Stimulated activated CD8-positive, alpha-beta memory T cell treated with anti-CD3 and anti-CD28 coated beads, Interleukin-7, amount 100 ng/mL, for 24 hours (primary cell): ENCODE results near the gene EEFSEC.

ENCODE experiments used
- DNase-seq: peaks from one replicate; pipeline ENCODE4 v3.0.0-alpha.2; 2020; ENCODE audit warnings: low read depth

The EEFSEC gene

DNA sequence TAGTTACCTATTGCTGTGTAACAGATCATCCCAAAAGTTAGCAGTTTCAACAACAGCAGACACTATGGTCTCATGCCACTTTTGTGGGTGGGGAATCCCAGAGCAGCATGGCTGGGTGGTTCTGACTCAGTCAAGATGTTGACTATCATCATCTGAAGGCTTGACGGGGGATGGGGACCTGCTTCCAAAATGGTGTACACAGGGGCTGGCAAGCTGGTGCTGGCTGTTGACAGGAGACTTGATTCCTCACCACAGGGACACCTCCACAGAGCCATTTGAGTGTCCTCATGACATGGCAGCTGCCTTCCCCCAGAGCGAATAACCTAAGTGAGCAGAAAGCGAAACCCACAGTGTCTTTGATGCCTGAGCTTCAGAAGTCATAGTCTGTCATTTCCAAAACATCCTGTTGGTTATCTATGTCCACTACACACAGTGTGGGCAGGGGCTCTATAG is 294.3 kb downstream of the EEFSEC start:
- DNase-seq, result peak; percentile 30

- DNase-seq, result no peak
Observed at GRCh38 chr3:128448491-128448890, 295.2 kb downstream of the EEFSEC start.

- no peak for DNase-seq
Observed at GRCh38 chr3:128449111-128449638, 295.9 kb downstream of the EEFSEC start.

- no peak for DNase-seq
Observed at GRCh38 chr3:128452120-128452519, 298.8 kb downstream of the EEFSEC start.

DNA sequence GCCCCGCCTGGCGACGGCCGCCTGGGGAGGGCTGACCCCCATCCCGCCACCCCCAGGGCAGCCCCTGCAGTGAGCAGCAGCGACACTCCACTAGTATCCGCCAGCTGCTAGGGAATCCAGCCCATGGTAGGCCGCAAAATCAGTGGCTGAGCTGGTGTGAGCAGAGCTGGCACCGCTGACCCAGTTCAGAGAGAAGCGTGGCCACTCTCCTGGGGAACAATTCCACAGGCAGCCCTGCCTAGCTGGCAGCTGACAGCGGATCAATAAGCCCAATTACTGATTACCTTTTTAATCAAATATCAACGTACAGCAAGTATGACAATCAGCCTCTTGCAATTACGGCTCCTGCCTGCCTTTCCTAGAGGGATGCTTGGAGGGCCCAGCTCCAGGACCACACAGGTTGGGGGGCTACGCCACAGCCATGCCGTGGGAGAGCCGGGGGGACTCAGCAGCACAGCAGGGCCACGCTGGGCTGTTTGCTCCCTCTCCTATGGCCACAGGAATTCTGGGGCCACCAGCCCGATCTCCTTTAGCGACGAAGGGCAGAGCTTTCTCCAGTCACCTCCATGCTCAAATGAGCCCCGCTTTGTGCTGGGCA is 299.5 kb downstream of the EEFSEC start:
- DNase-seq, result no peak

GRCh38 chr3:128453501-128454309 is 300.4 kb downstream of the EEFSEC start:
- DNase-seq, result no peak

DNA sequence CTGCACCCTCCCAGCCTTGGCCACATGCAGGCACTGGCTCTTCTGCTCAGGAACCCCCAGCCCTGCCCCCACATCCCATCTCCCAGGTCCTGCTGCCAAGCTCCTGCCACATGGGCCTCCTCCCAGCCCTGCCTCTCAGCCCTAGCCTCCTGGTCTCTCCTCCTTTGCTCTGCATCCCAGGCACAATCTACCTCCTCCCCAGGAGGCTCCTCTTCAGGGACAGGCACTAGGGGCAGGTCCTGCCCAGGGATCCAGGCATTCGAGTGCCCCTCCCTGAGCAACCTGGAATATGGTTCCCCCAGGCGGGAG is 301.0 kb downstream of the EEFSEC start:
- no peak for DNase-seq

DNA sequence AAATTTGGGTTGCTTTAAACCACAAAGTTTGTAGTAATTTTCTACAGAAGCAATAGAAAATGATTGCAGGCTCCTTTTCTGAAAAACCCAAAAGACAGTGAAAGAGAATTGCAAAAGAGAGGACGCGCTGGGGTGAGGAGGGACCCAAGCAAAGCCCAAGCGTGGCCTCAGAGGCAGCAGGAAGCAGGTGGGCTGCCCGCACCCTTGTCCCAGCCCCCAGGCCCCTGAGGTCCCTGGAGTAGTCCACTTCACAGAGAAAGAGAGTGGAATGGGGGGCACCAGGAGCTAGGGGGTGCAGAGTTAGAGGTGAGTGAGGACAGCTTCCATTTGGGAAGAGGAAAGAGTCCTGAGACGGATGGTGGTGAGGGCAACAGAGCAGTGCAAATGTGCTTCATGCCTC is 301.8 kb downstream of the EEFSEC start:
- no peak for DNase-seq

- DNase-seq, result no peak
Observed at GRCh38 chr3:128455786-128456748, 302.8 kb downstream of the EEFSEC start.

DNA sequence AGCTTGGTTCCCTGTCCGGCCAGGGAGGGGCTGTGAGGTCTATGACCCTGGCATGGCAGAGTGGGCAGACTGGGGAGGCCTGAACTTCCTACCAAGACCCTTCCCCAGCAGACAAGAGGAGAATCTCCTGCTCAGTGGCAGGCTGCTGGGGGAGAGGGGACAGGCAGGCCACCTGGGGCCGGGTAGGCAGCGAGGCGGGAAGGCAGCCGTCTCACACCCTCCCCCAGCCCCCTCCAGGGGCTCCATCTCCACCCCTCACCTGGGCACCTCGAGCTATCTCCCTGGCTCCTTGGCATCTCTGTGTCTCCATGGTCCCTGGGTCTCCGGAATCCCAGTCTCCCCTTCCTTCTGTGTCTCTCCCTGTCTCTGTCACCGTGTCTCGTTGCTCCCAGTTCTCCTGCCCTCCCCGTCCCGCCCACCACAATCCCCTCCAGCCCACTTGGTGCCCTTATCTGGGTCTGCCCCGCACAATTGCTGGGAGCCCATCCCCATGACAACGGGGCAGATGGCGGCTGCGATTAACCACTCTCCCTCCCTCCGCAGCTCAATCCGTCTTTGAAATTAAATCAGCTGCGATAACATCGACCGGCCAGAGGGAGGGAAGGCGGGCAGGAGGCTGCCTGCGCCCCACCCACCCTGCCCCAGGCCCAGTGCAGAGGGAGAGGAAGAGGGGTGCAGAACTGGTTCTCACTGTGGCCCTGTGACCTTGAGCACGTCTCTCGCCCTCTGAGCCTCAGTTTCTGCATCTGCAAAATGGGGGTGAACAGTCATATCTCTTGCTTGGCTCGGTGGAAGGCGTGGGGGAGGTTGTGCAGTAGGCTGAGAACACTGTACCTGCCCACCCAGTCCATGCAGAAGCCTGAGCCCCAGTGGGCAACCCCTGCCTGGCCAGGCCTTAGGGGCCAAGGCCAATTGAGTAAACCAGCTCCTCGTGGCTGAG is 303.8 kb downstream of the EEFSEC start:
- DNase-seq, result no peak

DNA sequence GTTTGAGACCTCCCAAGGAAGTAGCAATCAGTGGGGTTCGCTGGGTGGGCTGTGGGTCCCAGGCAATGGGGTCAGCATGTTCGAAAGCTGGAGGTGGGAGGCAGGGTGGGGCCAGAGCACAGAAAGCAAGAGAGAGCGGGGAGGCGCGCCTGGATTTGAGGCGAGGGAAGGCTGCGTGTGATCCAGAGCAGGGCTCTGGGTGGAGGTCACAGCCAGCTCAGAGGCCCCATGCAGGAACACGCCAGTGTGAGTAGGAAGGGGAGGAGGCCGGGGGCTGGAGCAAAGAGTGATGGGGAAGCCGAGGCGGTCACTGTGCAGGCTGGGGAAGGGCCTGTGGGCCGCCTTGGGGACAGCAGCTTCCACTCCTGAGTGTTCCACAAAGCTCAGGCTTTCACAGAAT is 304.7 kb downstream of the EEFSEC start:
- no peak for DNase-seq
